Measurements from ENCODE around the gene SLC41A1. TPM values are rescaled to one million over a fixed set of nuclear protein-coding genes. Genes with fewer than 3 reads are reported as not detected.

Gene SLC41A1
- total RNA-seq, 4 donors from 2014 or later, result 4.0 to 21.5 (median 6.8) TPM

GRCh38 chr1:205837382-205837970, 24.5 kb upstream of the SLC41A1 start:
- no peaks in the 10 kb centered on the region for H3K4me1 ChIP-seq
- H3K36me3 ChIP-seq, result no peaks in the 10 kb centered on the region
- DNase-seq, result no peak
- H3K4me3 ChIP-seq, result no peak overlapping the region
- H3K27ac ChIP-seq, result no peak overlapping the region
- TF ChIP-seq POLR2A (IDR thresholded peaks at IDR 0.05) (no peak), CTCF (IDR thresholded peaks at IDR 0.05) (no peak)
- H3K27me3 ChIP-seq, result no peaks in the 10 kb centered on the region
- H3K9me3 ChIP-seq, result no peaks in the 10 kb centered on the region

DNA sequence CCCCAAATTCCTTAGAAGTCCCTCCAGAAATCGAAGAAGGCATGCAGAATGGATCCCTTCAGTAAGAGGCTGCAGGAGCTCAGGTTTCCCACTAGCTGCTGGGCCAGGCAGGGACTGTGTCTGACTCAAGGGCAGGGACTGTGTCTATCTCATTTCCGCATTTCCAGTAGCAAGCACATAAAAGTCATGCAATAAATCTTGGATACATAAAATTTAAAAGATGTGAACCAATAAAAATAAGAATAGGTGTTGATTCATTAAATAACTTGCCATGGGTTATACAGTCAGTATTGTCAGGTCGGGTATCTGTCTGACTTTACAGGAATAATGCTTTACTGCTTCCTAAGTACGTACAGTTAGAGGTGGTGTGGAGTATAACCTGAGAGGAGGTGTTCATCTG, 21.8 kb upstream of the SLC41A1 start:
- no peak overlapping the region for H3K4me3 ChIP-seq
- H3K27me3 ChIP-seq, result no peaks in the 10 kb centered on the region
- no peaks in the 10 kb centered on the region for H3K36me3 ChIP-seq
- no peak overlapping the region for H3K27ac ChIP-seq
- TF ChIP-seq POLR2A (IDR thresholded peaks at IDR 0.05) (no peak), CTCF (IDR thresholded peaks at IDR 0.05) (no peak)
- no peak for DNase-seq
- H3K9me3 ChIP-seq, result no peaks in the 10 kb centered on the region
- H3K4me1 ChIP-seq, result no peaks in the 10 kb centered on the region

DNA sequence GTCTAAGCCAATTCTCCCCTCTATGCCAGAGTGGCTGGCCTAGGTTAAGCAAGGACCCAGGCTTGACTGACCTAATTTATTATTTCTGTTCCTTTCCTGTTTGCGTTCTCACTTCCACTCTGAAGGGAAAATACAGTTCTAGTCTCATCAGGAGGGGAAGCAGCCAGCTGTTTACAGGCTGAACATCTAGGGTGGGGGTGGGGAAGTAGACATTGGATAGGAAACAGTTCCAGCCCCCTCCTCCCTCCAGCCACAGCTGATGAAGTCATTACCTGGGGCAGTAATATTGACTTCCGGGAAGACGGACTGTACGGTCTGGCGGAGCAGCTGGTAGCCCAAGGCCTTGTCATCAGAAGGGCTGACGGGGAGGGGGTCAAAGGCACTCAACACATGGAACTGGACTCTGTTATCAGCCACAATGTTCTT, 19.3 kb upstream of the SLC41A1 start:
- H3K27me3 ChIP-seq, result no peaks in the 10 kb centered on the region
- TF ChIP-seq POLR2A (IDR thresholded peaks at IDR 0.05) (no peak), CTCF (IDR thresholded peaks at IDR 0.05) (no peak)
- no peaks in the 10 kb centered on the region for H3K9me3 ChIP-seq
- no peaks in the 10 kb centered on the region for H3K4me1 ChIP-seq
- DNase-seq, result no peak
- H3K36me3 ChIP-seq, result no peaks in the 10 kb centered on the region
- H3K4me3 ChIP-seq, result no peak overlapping the region
- no peak overlapping the region for H3K27ac ChIP-seq

DNA sequence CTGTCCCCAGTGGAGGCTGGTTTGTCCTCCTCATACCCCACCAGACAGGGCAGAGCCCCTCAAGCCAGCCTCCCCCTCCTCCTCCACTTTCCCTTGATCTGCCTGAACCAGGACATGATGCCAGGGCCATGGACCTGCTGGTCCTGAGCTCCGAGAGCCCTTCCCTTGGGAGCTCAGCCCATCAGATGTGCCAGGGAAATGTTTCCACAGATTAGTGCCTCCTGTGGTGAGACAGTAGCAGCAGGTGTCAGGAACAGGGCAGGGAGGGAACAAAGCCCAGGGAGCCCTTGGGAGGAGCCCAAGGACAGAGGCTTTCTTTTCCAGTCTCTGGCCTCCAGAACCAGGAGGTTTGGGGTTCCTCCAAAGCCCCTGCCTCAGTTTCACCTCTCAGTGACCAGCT, 14.6 kb upstream of the SLC41A1 start:
- H3K27me3 ChIP-seq, result no peaks in the 10 kb centered on the region
- TF ChIP-seq POLR2A (IDR thresholded peaks at IDR 0.05), result no peak
- TF ChIP-seq CTCF (IDR thresholded peaks at IDR 0.05), result no peak
- DNase-seq, result no peak

GRCh38 chr1:205826995-205827394, 14.0 kb upstream of the SLC41A1 start:
- no peak overlapping the region for H3K27ac ChIP-seq
- TF ChIP-seq CTCF (IDR thresholded peaks at IDR 0.05), result no peak
- no peak for TF ChIP-seq POLR2A (IDR thresholded peaks at IDR 0.05)
- no peaks in the 10 kb centered on the region for H3K9me3 ChIP-seq
- no peaks in the 10 kb centered on the region for H3K27me3 ChIP-seq
- no peak for DNase-seq
- no peaks in the 10 kb centered on the region for H3K36me3 ChIP-seq
- H3K4me1 ChIP-seq, result no peaks in the 10 kb centered on the region
- H3K4me3 ChIP-seq, result no peak overlapping the region

More for the DNA sequence above, 14.6 kb upstream of the SLC41A1 start:
- Histone ChIP-seq H3K4me1 (no peaks in the 10 kb centered on the region), H3K4me3 (no peak overlapping the region), H3K36me3 (no peaks in the 10 kb centered on the region), H3K27ac (no peak overlapping the region), H3K9me3 (no peaks in the 10 kb centered on the region)
